ENCODE data around the gene SPATA31E1. TPM values are rescaled to one million over a fixed set of nuclear protein-coding genes. Genes with fewer than 3 reads are reported as not detected.

The SPATA31E1 gene
- polyA plus RNA-seq, 1 of the 3 experiments (the other 2 are of a cell fraction) = not detected

GRCh38 chr9:87836536-87836935 lies 46.1 kb upstream of the SPATA31E1 start:
- CTCF ChIA-PET = no interaction called here
- H3K27me3 ChIP-seq (ENCODE audit: insufficient read depth) = no peaks in the 10 kb centered on the region
- H3K9me2 ChIP-seq = no peaks in the 10 kb centered on the region
- no peak overlapping the region for H2AFZ ChIP-seq (ENCODE audit: low read depth)
- TF ChIP-seq RXRA (IDR thresholded peaks at IDR 0.05; ENCODE audit: borderline replicate concordance, low read depth) (no peak), GATA2 (CRISPR knock-in tag; IDR thresholded peaks at IDR 0.05) (no peak), CHD2 (IDR thresholded peaks at IDR 0.05; ENCODE audit: low read length, partially characterized antibody) (no peak), FOXJ3 (CRISPR knock-in tag; IDR thresholded peaks at IDR 0.05) (no peak), CTCF (IDR thresholded peaks at IDR 0.05) (no peak), TEAD4 (IDR thresholded peaks at IDR 0.05; ENCODE audit: borderline replicate concordance, insufficient read depth) (no peak), IRF3 (IDR thresholded peaks at IDR 0.05; ENCODE audit: low read depth, low read length) (no peak), ELF1 (IDR thresholded peaks at IDR 0.05) (no peak), NFIC (IDR thresholded peaks at IDR 0.05; ENCODE audit: borderline replicate concordance) (no peak), TAF1 (IDR thresholded peaks at IDR 0.05; ENCODE audit: borderline replicate concordance, low read depth, low read length) (no peak), EP300 (IDR thresholded peaks at IDR 0.05; ENCODE audit: borderline replicate concordance in 1 of 2, low read depth in 1 of 2, low read length in 1 of 2) (no peak), RAD21 (IDR thresholded peaks at IDR 0.05; ENCODE audit: low read length) (no peak), RFX5 (IDR thresholded peaks at IDR 0.05; ENCODE audit: low read length) (no peak), FOXM1 (IDR thresholded peaks at IDR 0.05; ENCODE audit: low read depth) (no peak), MAX (IDR thresholded peaks at IDR 0.05; ENCODE audit: low read depth) (no peak), NRF1 (IDR thresholded peaks at IDR 0.05; ENCODE audit: low read depth, low read length) (no peak)
- TF ChIP-seq, protein P1, sequence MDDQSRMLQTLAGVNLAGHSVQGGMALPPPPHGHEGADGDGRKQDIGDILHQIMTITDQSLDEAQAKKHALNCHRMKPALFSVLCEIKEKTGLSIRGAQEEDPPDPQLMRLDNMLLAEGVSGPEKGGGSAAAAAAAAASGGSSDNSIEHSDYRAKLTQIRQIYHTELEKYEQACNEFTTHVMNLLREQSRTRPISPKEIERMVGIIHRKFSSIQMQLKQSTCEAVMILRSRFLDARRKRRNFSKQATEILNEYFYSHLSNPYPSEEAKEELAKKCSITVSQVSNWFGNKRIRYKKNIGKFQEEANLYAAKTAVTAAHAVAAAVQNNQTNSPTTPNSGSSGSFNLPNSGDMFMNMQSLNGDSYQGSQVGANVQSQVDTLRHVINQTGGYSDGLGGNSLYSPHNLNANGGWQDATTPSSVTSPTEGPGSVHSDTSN (IDR thresholded peaks at IDR 0.05) = no peak
- H3K27ac ChIP-seq (ENCODE audit: low read depth in 2 of 2, low read length in 1 of 2) = no peak overlapping the region
- H3K79me2 ChIP-seq (ENCODE audit: insufficient read depth) = no peaks in the 10 kb centered on the region
- H3K9ac ChIP-seq = no peak overlapping the region
- no peak overlapping the region for H3K4me2 ChIP-seq
- no peaks in the 10 kb centered on the region for H3K36me3 ChIP-seq (replicated peaks in 1 of 2; ENCODE audit: control insufficient read depth in 1 of 2, insufficient read depth in 2 of 2, low read length in 1 of 2)
- WGBS (ENCODE audit: low lambda C conversion rate) = 26% methylated on average over 5 of the region's 5 CpGs
- DNase-seq = no peak
- no peaks in the 10 kb centered on the region for H3K9me3 ChIP-seq
- POLR2A ChIA-PET = no interaction called here
- no peaks in the 10 kb centered on the region for H3F3A ChIP-seq (replicated peaks; ENCODE audit: insufficient read depth)
- H4K20me1 ChIP-seq (ENCODE audit: insufficient read depth) = no peaks in the 10 kb centered on the region
- no peak overlapping the region for H3K4me3 ChIP-seq (ENCODE audit: low read depth in 2 of 2, low read length in 1 of 2)
- no peaks in the 10 kb centered on the region for H3K4me1 ChIP-seq (ENCODE audit: control insufficient read depth in 1 of 2, insufficient read depth in 2 of 2, low read depth in 1 of 2, low read length in 1 of 2)
